ENCODE data around the gene DBF4B. TPM values are rescaled to one million over a fixed set of nuclear protein-coding genes. Genes with fewer than 3 reads are reported as not detected.

DBF4B gene
- total and polyA plus RNA-seq, 3 experiments from 2014 or later, result 0.75 to 16.1 (median 15.2) TPM

DNA sequence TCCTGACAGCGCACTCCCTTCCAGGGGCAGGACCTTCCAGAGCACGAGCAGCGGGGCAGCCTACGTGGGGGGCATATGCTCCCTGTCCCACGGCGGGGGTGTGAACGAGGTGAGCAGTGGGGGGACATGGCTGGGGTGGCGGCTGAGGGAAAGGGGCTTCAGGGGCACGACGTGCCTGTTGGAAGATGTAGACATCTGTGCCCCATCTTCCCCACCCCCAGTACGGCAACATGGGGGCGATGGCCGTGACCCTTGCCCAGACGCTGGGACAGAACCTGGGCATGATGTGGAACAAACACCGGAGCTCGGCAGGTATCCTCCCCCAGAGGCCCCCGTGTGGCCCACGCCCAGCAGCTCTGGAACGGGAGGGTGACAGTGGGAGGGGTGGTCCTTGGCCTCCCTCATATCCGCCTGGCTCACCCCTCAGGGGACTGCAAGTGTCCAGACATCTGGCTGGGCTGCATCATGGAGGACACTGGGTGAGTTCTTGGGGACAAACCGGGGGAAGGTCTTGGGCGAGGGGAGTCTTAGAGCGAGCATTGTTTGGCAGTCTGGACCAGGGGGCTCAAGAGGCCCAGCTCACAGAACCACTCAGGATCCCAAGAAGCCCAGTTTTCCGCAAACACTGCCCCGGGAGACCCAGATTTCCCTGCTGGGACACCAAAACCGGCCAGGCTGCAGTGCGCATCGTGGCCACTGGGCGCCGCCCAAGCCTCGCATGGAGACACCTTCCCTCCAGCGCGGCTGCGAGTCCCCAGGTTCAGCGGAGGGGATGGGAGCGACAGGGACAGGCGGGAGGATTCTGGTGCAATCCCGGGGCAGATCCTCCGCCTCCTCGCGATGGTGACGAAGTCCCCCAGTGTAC is 66.0 kb downstream of the DBF4B start:
- peak overlapping the region in 4 of 8 donors; percentile 13 to 88 (median 44) for H3K27ac Mint-ChIP-seq
- Histone ChIP-seq H3K4me1 (ENCODE audit: insufficient read depth, low read length) (peaks cover 16% of the 10 kb centered on the region), H3K4me3 (ENCODE audit: low read length) (peak overlapping the region; percentile 81), H3K9me3 (ENCODE audit: low read length) (no peaks in the 10 kb centered on the region), H3K27me3 (ENCODE audit: insufficient read depth, low read length, poor library complexity, severe bottlenecking) (no peaks in the 10 kb centered on the region), H3K36me3 (ENCODE audit: insufficient read depth, low read length) (no peaks in the 10 kb centered on the region), H3K27ac (ENCODE audit: low read depth, low read length) (no peak overlapping the region)
- peak overlapping the region; percentile 87 to 94 (median 89) for H3K4me3 Mint-ChIP-seq
- no peaks in the 10 kb centered on the region for H3K9me3 Mint-ChIP-seq
- H3K4me1 Mint-ChIP-seq, result peaks cover 5 to 17% (median 7%) of the 10 kb centered on the region in 3 donors
- H3K36me3 Mint-ChIP-seq, result no peaks in the 10 kb centered on the region
- peak; percentile 74 to 89 (median 83) for DNase-seq
- POLR2A ChIA-PET, result interaction anchor here (1.4 kb wide), 1 partner anchor 11 kb away, joined by 4 read pairs; no protein-coding TSS in a partner anchor
- CTCF ChIA-PET, result interaction anchor here (0.7 to 9.4 kb wide), 16 partner anchors 9 to 250 kb away, joined by 3 to 141 read pairs (median 5); no protein-coding TSS in a partner anchor
- H3K27me3 Mint-ChIP-seq, result peaks cover 0 to 3% of the 10 kb centered on the region in 2 donors

GRCh38 chr17:44775136-44775837 is 66.8 kb downstream of the DBF4B start:
- Histone ChIP-seq H3K4me3 (ENCODE audit: low read length) (peak overlapping the region; percentile 81), H3K27me3 (ENCODE audit: insufficient read depth, low read length, poor library complexity, severe bottlenecking) (no peaks in the 10 kb centered on the region), H3K4me1 (ENCODE audit: insufficient read depth, low read length) (peaks cover 16% of the 10 kb centered on the region), H3K9me3 (ENCODE audit: low read length) (no peaks in the 10 kb centered on the region), H3K36me3 (ENCODE audit: insufficient read depth, low read length) (no peaks in the 10 kb centered on the region), H3K27ac (ENCODE audit: low read depth, low read length) (no peak overlapping the region)
- Mint-ChIP-seq H3K27me3 (peaks cover 1 to 8% of the 10 kb centered on the region in 2 donors), H3K9me3 (no peaks in the 10 kb centered on the region), H3K4me1 (peaks cover 5 to 20% (median 7%) of the 10 kb centered on the region in 3 donors), H3K27ac (peak overlapping the region in 6 of 8 donors; percentile 6 to 87 (median 49)), H3K36me3 (no peaks in the 10 kb centered on the region), H3K4me3 (peak overlapping the region; percentile 87 to 94 (median 89))
- POLR2A ChIA-PET, result interaction anchor here (1.0 to 1.4 kb wide), 3 partner anchors 12 to 274 kb away, joined by 3 to 8 read pairs (median 4); no protein-coding TSS in a partner anchor
- peak; percentile 67 to 98 (median 96) for DNase-seq
- CTCF ChIA-PET, result interaction anchor here (0.7 to 9.4 kb wide), 18 partner anchors 10 to 373 kb away, joined by 3 to 141 read pairs (median 4); partner anchors contain the start of genes ACBD4 and HEXIM1

GRCh38 chr17:44775838-44776621 is 67.6 kb downstream of the DBF4B start:
- H3K36me3 ChIP-seq (ENCODE audit: insufficient read depth, low read length), result no peaks in the 10 kb centered on the region
- no peak overlapping the region for H3K27ac ChIP-seq (ENCODE audit: low read depth, low read length)
- H3K9me3 ChIP-seq (ENCODE audit: low read length), result no peaks in the 10 kb centered on the region
- H3K4me1 ChIP-seq (ENCODE audit: insufficient read depth, low read length), result peaks cover 16% of the 10 kb centered on the region
- no peaks in the 10 kb centered on the region for H3K36me3 Mint-ChIP-seq
- H3K27me3 ChIP-seq (ENCODE audit: insufficient read depth, low read length, poor library complexity, severe bottlenecking), result no peaks in the 10 kb centered on the region
- peak overlapping the region; percentile 6 to 87 (median 64) for H3K27ac Mint-ChIP-seq
- CTCF ChIA-PET, result interaction anchor here (0.7 to 9.4 kb wide), 16 partner anchors 9 to 373 kb away, joined by 3 to 141 read pairs (median 4); partner anchors contain the start of genes ACBD4 and HEXIM1
- H3K4me1 Mint-ChIP-seq, result peaks cover 5 to 20% (median 7%) of the 10 kb centered on the region in 3 donors
- peak overlapping the region; percentile 83 to 94 (median 89) for H3K4me3 Mint-ChIP-seq
- H3K27me3 Mint-ChIP-seq, result peaks cover 4% of the 10 kb centered on the region in 2 donors
- no peaks in the 10 kb centered on the region for H3K9me3 Mint-ChIP-seq
- POLR2A ChIA-PET, result interaction anchor here (1.0 to 1.4 kb wide), 3 partner anchors 13 to 273 kb away, joined by 3 to 8 read pairs (median 4); no protein-coding TSS in a partner anchor
- peak in 1 of 5 donors; percentile 98 for DNase-seq
- H3K4me3 ChIP-seq (ENCODE audit: low read length), result peak overlapping the region; percentile 81

DNA sequence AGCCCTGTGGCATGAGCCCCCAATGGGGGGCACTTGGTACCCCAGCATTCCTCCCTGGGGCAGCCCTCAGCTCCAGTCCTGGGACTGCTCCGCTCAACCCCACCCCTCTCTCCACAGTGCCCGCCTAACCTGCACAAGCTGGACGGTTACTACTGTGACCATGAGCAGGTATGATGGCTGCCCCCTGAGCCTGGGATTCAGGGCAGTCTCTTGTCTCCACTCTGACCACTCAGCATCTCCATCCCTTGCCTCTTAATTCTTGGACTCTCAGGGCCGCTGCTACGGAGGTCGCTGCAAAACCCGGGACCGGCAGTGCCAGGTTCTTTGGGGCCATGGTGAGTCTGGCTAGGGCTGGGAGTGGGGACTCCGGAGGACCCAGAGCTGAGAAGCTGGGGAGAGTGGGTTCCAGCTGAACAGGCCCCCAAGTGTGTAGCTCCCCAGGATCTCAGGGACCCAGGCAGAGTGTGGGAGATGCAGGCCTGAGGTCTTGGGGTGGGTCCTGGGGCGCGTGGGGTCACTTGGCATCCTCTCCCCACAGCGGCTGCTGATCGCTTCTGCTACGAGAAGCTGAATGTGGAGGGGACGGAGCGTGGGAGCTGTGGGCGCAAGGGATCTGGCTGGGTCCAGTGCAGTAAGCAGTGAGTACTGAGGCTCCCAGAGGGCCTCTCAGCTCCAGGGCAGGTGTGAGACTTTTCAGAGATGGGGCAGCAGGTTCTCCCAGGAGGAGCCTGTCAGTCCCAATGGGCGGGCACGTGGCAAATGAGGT is 68.3 kb downstream of the DBF4B start:
- no peak overlapping the region for H3K27ac ChIP-seq (ENCODE audit: low read depth, low read length)
- ChIA-PET CTCF (interaction anchor here (1.1 to 9.4 kb wide), 4 partner anchors 13 to 245 kb away, joined by 3 to 141 read pairs (median 12); no protein-coding TSS in a partner anchor), POLR2A (no interaction called here)
- no peaks in the 10 kb centered on the region for H3K36me3 Mint-ChIP-seq
- no peaks in the 10 kb centered on the region for H3K9me3 ChIP-seq (ENCODE audit: low read length)
- no peak overlapping the region for H3K4me3 ChIP-seq (ENCODE audit: low read length)
- peaks cover 5 to 20% (median 7%) of the 10 kb centered on the region in 3 donors for H3K4me1 Mint-ChIP-seq
- no peaks in the 10 kb centered on the region for H3K27me3 ChIP-seq (ENCODE audit: insufficient read depth, low read length, poor library complexity, severe bottlenecking)
- peaks cover 4% of the 10 kb centered on the region in 2 donors for H3K27me3 Mint-ChIP-seq
- H3K9me3 Mint-ChIP-seq, result no peaks in the 10 kb centered on the region
- H3K36me3 ChIP-seq (ENCODE audit: insufficient read depth, low read length), result no peaks in the 10 kb centered on the region
- DNase-seq, result no peak
- H3K4me1 ChIP-seq (ENCODE audit: insufficient read depth, low read length), result peaks cover 16% of the 10 kb centered on the region
- H3K27ac Mint-ChIP-seq, result peak overlapping the region in 1 of 8 donors; percentile 6
- peak overlapping the region in 6 of 7 donors; percentile 56 to 94 (median 88) for H3K4me3 Mint-ChIP-seq

DNA sequence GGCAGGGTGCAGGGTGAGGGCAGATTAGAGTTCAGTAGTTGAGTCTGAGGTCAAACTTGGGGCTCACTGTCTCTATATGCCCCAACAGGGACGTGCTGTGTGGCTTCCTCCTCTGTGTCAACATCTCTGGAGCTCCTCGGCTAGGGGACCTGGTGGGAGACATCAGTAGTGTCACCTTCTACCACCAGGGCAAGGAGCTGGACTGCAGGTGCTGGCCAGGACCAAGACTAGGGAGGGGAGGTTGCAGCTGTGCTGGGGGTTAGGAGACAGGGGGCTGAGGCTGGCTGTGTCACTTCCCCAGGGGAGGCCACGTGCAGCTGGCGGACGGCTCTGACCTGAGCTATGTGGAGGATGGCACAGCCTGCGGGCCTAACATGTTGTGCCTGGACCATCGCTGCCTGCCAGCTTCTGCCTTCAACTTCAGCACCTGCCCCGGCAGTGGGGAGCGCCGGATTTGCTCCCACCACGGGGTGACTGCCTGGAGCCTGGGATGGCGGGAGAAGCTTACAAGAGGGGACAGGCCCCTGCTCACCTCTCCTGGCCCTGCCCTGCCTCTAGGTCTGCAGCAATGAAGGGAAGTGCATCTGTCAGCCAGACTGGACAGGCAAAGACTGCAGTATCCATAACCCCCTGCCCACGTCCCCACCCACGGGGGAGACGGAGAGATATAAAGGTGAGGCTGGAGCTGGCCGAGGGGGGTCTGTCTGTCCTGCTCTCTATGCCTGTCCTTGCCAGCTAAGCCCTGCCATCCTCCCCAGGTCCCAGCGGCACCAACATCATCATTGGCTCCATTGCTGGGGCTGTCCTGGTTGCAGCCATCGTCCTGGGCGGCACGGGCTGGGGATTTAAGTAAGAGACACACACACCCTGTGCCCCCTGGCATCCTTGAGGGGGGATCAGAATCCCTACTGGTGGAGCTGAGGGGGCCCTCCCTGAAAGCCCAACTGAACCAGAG is 69.2 kb downstream of the DBF4B start:
- DNase-seq, result no peak
- H3K4me1 Mint-ChIP-seq, result peaks cover 5 to 20% (median 7%) of the 10 kb centered on the region in 3 donors
- no peaks in the 10 kb centered on the region for H3K9me3 ChIP-seq (ENCODE audit: low read length)

GRCh38 chr17:44778656-44779210 is 70.3 kb downstream of the DBF4B start:
- Mint-ChIP-seq H3K4me1 (peaks cover 5 to 20% (median 7%) of the 10 kb centered on the region in 3 donors), H3K4me3 (peak overlapping the region; percentile 37 to 76 (median 65)), H3K9me3 (no peaks in the 10 kb centered on the region), H3K27me3 (peaks cover 4 to 6% of the 10 kb centered on the region in 2 donors), H3K27ac (peak overlapping the region in 2 of 8 donors; percentile 37 to 54), H3K36me3 (no peaks in the 10 kb centered on the region)
- Histone ChIP-seq H3K36me3 (ENCODE audit: insufficient read depth, low read length) (no peaks in the 10 kb centered on the region), H3K4me3 (ENCODE audit: low read length) (no peak overlapping the region), H3K27ac (ENCODE audit: low read depth, low read length) (no peak overlapping the region), H3K27me3 (ENCODE audit: insufficient read depth, low read length, poor library complexity, severe bottlenecking) (no peaks in the 10 kb centered on the region), H3K9me3 (ENCODE audit: low read length) (no peaks in the 10 kb centered on the region), H3K4me1 (ENCODE audit: insufficient read depth, low read length) (peaks cover 16% of the 10 kb centered on the region)
- ChIA-PET CTCF (interaction anchor here (0.8 to 9.4 kb wide), 6 partner anchors 8 to 357 kb away, joined by 3 to 141 read pairs (median 6); partner anchors contain the start of gene ACBD4), POLR2A (interaction anchor here (0.8 kb wide), 1 partner anchor 121 kb away, joined by 5 read pairs; the partner anchor contains the start of gene EFTUD2)
- DNase-seq, result peak in 1 of 5 donors; percentile 18

More for the DNA sequence above, 69.2 kb downstream of the DBF4B start:
- H3K4me1 ChIP-seq (ENCODE audit: insufficient read depth, low read length), result peaks cover 16% of the 10 kb centered on the region
- ChIA-PET CTCF (interaction anchor here (0.7 to 9.4 kb wide), 5 partner anchors 78 to 358 kb away, joined by 3 to 141 read pairs (median 8); partner anchors contain the start of gene ACBD4), POLR2A (no interaction called here)
- H3K4me3 ChIP-seq (ENCODE audit: low read length), result no peak overlapping the region
- H3K4me3 Mint-ChIP-seq, result peak overlapping the region in 5 of 7 donors; percentile 47 to 90 (median 59)
- no peaks in the 10 kb centered on the region for H3K36me3 ChIP-seq (ENCODE audit: insufficient read depth, low read length)
- no peaks in the 10 kb centered on the region for H3K9me3 Mint-ChIP-seq
- no peak overlapping the region for H3K27ac Mint-ChIP-seq
- H3K27ac ChIP-seq (ENCODE audit: low read depth, low read length), result no peak overlapping the region
- no peaks in the 10 kb centered on the region for H3K36me3 Mint-ChIP-seq
- no peaks in the 10 kb centered on the region for H3K27me3 ChIP-seq (ENCODE audit: insufficient read depth, low read length, poor library complexity, severe bottlenecking)
- H3K27me3 Mint-ChIP-seq, result peaks cover 4% of the 10 kb centered on the region in 2 donors

Measured in CD8-positive, alpha-beta memory T cell (primary cell).